H1 (cell line): ENCODE measurements around the gene PPP1R10. TPM values are rescaled to one million over a fixed set of nuclear protein-coding genes. Genes with fewer than 3 reads are reported as not detected.

Source experiments
- CTCF ChIA-PET: fragments of 300-600 bp; sonication (Branson Sonifier 250); formaldehyde crosslinking; loops from one replicate; lab custom pipeline; 2021; ENCODE audit not compliant: partially characterized antibody; lab: Charles Lee
- POLR2A ChIA-PET: fragments of 300-600 bp; sonication (Branson Sonifier 250); formaldehyde crosslinking; loops from one replicate; lab custom pipeline; 2021; ENCODE audit warnings: inconsistent platforms; ENCODE audit not compliant: partially characterized antibody; lab: Charles Lee
- DNase-seq, 2 experiments: peaks; one replicate each; pipeline versions ENCODE4 v3.0.0 to v3.0.0-alpha.2; 2010 to 2022; ENCODE audit warnings: low spot score in 2 of 2, low read depth in 1 of 2, mixed read lengths in 1 of 2
- FAIRE-seq: peaks from 2 replicates; lab custom pipeline; 2011; peaks lifted over from hg19 to GRCh38; lab: Jason Lieb, UNC
- H2AFZ ChIP-seq: 2 replicates; pipeline ENCODE4 v1.8.1; 2012; ENCODE audit warnings: low read length, inconsistent platforms
- H2AK5ac ChIP-seq: 2 replicates; pipeline ENCODE4 v1.6.1; 2013; ENCODE audit warnings: low read depth, low read length
- H2BK120ac ChIP-seq: replicated peaks from 2 replicates; pipeline ENCODE3; 2013; ENCODE audit warnings: low read depth, low read length, inconsistent platforms
- H2BK12ac ChIP-seq: 2 replicates; pipeline ENCODE4 v1.6.1; 2013; ENCODE audit warnings: low read depth, low read length
- H2BK15ac ChIP-seq: 2 replicates; pipeline ENCODE4 v1.6.1; 2013; ENCODE audit warnings: low read length
- H2BK20ac ChIP-seq: 2 replicates; pipeline ENCODE4 v1.6.1; 2013; ENCODE audit warnings: low read length
- H2BK5ac ChIP-seq: 2 replicates; pipeline ENCODE4 v1.6.1; 2013; ENCODE audit warnings: low read depth, low read length
- H3K14ac ChIP-seq: 2 replicates; pipeline ENCODE4 v1.6.1; 2013; ENCODE audit warnings: inconsistent platforms; ENCODE audit not compliant: insufficient read length
- H3K18ac ChIP-seq: 2 replicates; pipeline ENCODE4 v1.6.1; 2013; ENCODE audit warnings: low read length; ENCODE audit errors: extremely low read depth
- H3K23ac ChIP-seq: 2 replicates; pipeline ENCODE4 v1.6.1; 2013; ENCODE audit warnings: inconsistent platforms; ENCODE audit not compliant: insufficient read length
- H3K23me2 ChIP-seq: 2 replicates; pipeline ENCODE4 v1.6.1; 2013; ENCODE audit warnings: low read depth, low read length
- H3K27ac ChIP-seq: 2 replicates; pipeline ENCODE4 v1.6.1; 2011; ENCODE audit warnings: low read depth, low read length, inconsistent platforms
- H3K27me3 ChIP-seq, 4 experiments: replicated peaks in 1 of 4; 1 replicate in 1 of 4; 2 replicates in 3 of 4; pipeline versions ENCODE4 v1.6.1 to v1.8.1; 2011 to 2013; ENCODE audit warnings: low read length in 3 of 4, mild to moderate bottlenecking in 3 of 4, inconsistent platforms in 2 of 4, mixed read lengths in 2 of 4, moderate library complexity in 1 of 4; ENCODE audit not compliant: control insufficient read depth in 3 of 4, insufficient read depth in 3 of 4; ENCODE audit errors: extremely low read depth in 1 of 4
- H3K36me3 ChIP-seq, 4 experiments: 2 replicates each; pipeline versions ENCODE4 v1.6.1 to v1.8.1; 2011 to 2013; ENCODE audit warnings: mild to moderate bottlenecking in 4 of 4, low read length in 3 of 4, moderate library complexity in 2 of 4, control low read depth in 1 of 4, inconsistent platforms in 1 of 4; ENCODE audit not compliant: insufficient read depth in 4 of 4, control insufficient read depth in 2 of 4
- H3K4ac ChIP-seq: replicated peaks from 2 replicates; pipeline ENCODE3; 2013; ENCODE audit warnings: low read length, low read depth, mixed read lengths, inconsistent platforms; ENCODE audit not compliant: insufficient read length
- H3K4me1 ChIP-seq, 4 experiments: replicated peaks in 1 of 4; 1 replicate in 1 of 4; 2 replicates in 3 of 4; pipeline versions ENCODE4 v1.6.1 to v1.8.1; 2011 to 2013; ENCODE audit warnings: low read length in 3 of 4, inconsistent platforms in 2 of 4, mixed read lengths in 1 of 4; ENCODE audit not compliant: insufficient read depth in 4 of 4, control insufficient read depth in 3 of 4
- H3K4me2 ChIP-seq, 2 experiments: 2 replicates each; pipeline versions ENCODE4 v1.6.1 to v1.8.1; 2011 to 2013; ENCODE audit warnings: low read depth in 2 of 2, low read length in 2 of 2, control low read depth in 1 of 2, inconsistent platforms in 1 of 2, mild to moderate bottlenecking in 1 of 2; ENCODE audit not compliant: insufficient read depth in 1 of 2
- H3K4me3 ChIP-seq, 4 experiments: fragments of 200-600, 300-600 bp in 1 of 4; sonication (generic), shearing (Covaris generic), sonication (Bioruptor Twin) in 1 of 4; 2 replicates each; pipeline versions ENCODE4 v1.5.1 to v1.8.1; 2011 to 2016; ENCODE audit warnings: low read length in 4 of 4, low read depth in 3 of 4, control low read depth in 2 of 4, inconsistent platforms in 2 of 4, mild to moderate bottlenecking in 2 of 4, mixed read lengths in 1 of 4, moderate library complexity in 1 of 4; ENCODE audit not compliant: insufficient read depth in 2 of 4; ENCODE audit errors: extremely low read depth in 1 of 4
- H3K56ac ChIP-seq: replicated peaks from 2 replicates; pipeline ENCODE3; 2013; ENCODE audit warnings: low read depth, mild to moderate bottlenecking, mixed read lengths, low read length, inconsistent platforms; ENCODE audit not compliant: insufficient read length
- H3K79me1 ChIP-seq: 2 replicates; pipeline ENCODE4 v1.6.1; 2013; ENCODE audit warnings: low read depth, low read length, control low read depth
- H3K79me2 ChIP-seq, 2 experiments: 2 replicates each; pipeline versions ENCODE4 v1.6.1 to v1.8.1; 2012 to 2013; ENCODE audit warnings: low read length in 2 of 2, mild to moderate bottlenecking in 2 of 2, inconsistent platforms in 1 of 2; ENCODE audit not compliant: insufficient read depth in 2 of 2, control insufficient read depth in 1 of 2
- H3K9ac ChIP-seq, 4 experiments: replicated peaks in 1 of 4; 1 replicate in 1 of 4; 2 replicates in 3 of 4; pipeline versions ENCODE4 v1.6.1 to v1.8.1; 2011 to 2013; ENCODE audit warnings: low read depth in 3 of 4, low read length in 3 of 4, control low read depth in 2 of 4, mild to moderate bottlenecking in 2 of 4, moderate library complexity in 2 of 4, inconsistent platforms in 1 of 4; ENCODE audit errors: extremely low read depth in 1 of 4
- H3K9me3 ChIP-seq, 2 experiments: 2 replicates each; pipeline versions ENCODE4 v1.6.1 to v1.8.1; 2012 to 2013; ENCODE audit warnings: mild to moderate bottlenecking in 2 of 2, moderate library complexity in 2 of 2, control low read depth in 1 of 2, inconsistent platforms in 1 of 2, low read depth in 1 of 2, low read length in 1 of 2, mixed read lengths in 1 of 2; ENCODE audit not compliant: insufficient read depth in 2 of 2
- H4K20me1 ChIP-seq, 2 experiments: replicated peaks in 1 of 2; 2 replicates each; pipeline versions ENCODE3 to v1.8.1; 2011 to 2013; ENCODE audit warnings: inconsistent platforms in 2 of 2, low read length in 2 of 2, mild to moderate bottlenecking in 1 of 2; ENCODE audit not compliant: insufficient read depth in 2 of 2, control insufficient read depth in 1 of 2
- H4K5ac ChIP-seq: 2 replicates; pipeline ENCODE4 v1.6.1; 2013; ENCODE audit warnings: low read length, low read depth, mixed read lengths, inconsistent platforms; ENCODE audit not compliant: insufficient read length
- H4K8ac ChIP-seq: 2 replicates; pipeline ENCODE4 v1.8.0; 2013; ENCODE audit warnings: mild to moderate bottlenecking, moderate library complexity, low read length, inconsistent platforms; ENCODE audit not compliant: insufficient read depth; ENCODE audit errors: extremely low read depth
- H4K91ac ChIP-seq: replicated peaks from 2 replicates; pipeline ENCODE3; 2013; ENCODE audit warnings: low read length, mixed read lengths, inconsistent platforms; ENCODE audit not compliant: insufficient read length
- TCF12 ChIP-seq: IDR thresholded peaks from 2 replicates; pipeline ENCODE4 v1.6.1; 2011; ENCODE audit warnings: low read depth, mild to moderate bottlenecking, low read length
- TEAD4 ChIP-seq: IDR thresholded peaks from 2 replicates; pipeline ENCODE4 v1.6.1; 2012; ENCODE audit warnings: low read depth, low read length, inconsistent platforms, mixed read lengths
- WGBS, 2 experiments: shearing (Covaris generic) in 1 of 2; methylation state at CpG; one replicate each; pipeline versions ENCODE4 v1.1.6 to v1.1.7; 2013 to 2015; ENCODE audit warnings: low lambda C conversion rate in 2 of 2, mixed read lengths in 2 of 2, inconsistent platforms in 1 of 2, low coverage in 1 of 2, missing lambda C conversion rate in 1 of 2; ENCODE audit not compliant: insufficient replicate concordance in 2 of 2, insufficient coverage in 1 of 2, insufficient read length in 1 of 2; ENCODE audit errors: extremely low coverage in 1 of 2, missing lambda C conversion rate in 1 of 2; 5-methylcytosine and 5-hydroxymethylcytosine counted together
- polyA plus RNA-seq, 7 experiments: library from polyadenylated mRNA; depleted of rRNA in 3 of 7; stranded (reverse) in 5 of 7; unstranded in 2 of 7; fragments of >200 nt in 5 of 7; fragments of 200-250 nt in 2 of 7; gene quantifications; 1 replicate in 5 of 7; 2 replicates in 1 of 7; 4 replicates in 1 of 7; pipeline versions ENCODE4 v1.2.1 to v1.2.3, GENCODE V29; 2011 to 2013; ENCODE audit warnings: missing spikeins in 2 of 7, mixed read lengths in 2 of 7
- total RNA-seq: library from RNA; stranded (reverse); fragmentation: NEBNext Ultra II Directional; extraction: Animal tissue kit (Norgen Biotek cat#: 25700); gene quantifications from 2 replicates; pipeline ENCODE4 v1.2.1, GENCODE V29; 2021

Gene PPP1R10
- total and polyA plus RNA-seq, 2 of the 8 experiments (the other 6 are each of a cell fraction or from before 2014, with no cell fraction given), result 23.9 to 89.1 TPM

GRCh38 chr6:30601436-30601814 is 15.6 kb downstream of the PPP1R10 start:
- Histone ChIP-seq H2BK20ac (no peak overlapping the region), H2BK12ac (no peak overlapping the region), H4K91ac (no peak overlapping the region), H3K14ac (no peak overlapping the region), H3K27me3 (no peaks in the 10 kb centered on the region), H3K27ac (no peak overlapping the region), H3K23me2 (no peaks in the 10 kb centered on the region; the same call in 1 of the 2 replicates), H3K9ac (no peak overlapping the region), H3K4me2 (no peak overlapping the region), H2BK15ac (no peak overlapping the region), H3K18ac (no peak overlapping the region), H2AFZ (no peak overlapping the region), H4K8ac (no peak overlapping the region), H3K4me1 (no peaks in the 10 kb centered on the region), H3K79me1 (no peaks in the 10 kb centered on the region; the same call in none of the 2 replicates), H4K5ac (no peak overlapping the region), H3K36me3 (peaks cover 49 to 62% (median 57%) of the 10 kb centered on the region in 4 experiments), H3K9me3 (no peaks in the 10 kb centered on the region), H2BK120ac (no peak overlapping the region), H3K4ac (no peak overlapping the region), H3K23ac (no peak overlapping the region)
- WGBS, 2 experiments, result 92% methylated on average over 6 of the region's 6 CpGs; no CpG with 5 or more reads in 1 of the 2 experiments
- DNase-seq (no peak), FAIRE-seq (no peak)
- CTCF ChIA-PET, result interaction anchor here (0.9 to 5.7 kb wide), 7 partner anchors 9 to 118 kb away, joined by 3 to 35 read pairs (median 4); no protein-coding TSS in a partner anchor
- TF ChIP-seq TEAD4 (no peak), TCF12 (no peak)
- TF ChIP-seq, all 59 proteins: peak for 0
- H2BK5ac ChIP-seq, result no peak overlapping the region
- H3K79me2 ChIP-seq, result no peaks in the 10 kb centered on the region
- H2AK5ac ChIP-seq, result no peak overlapping the region
- H4K20me1 ChIP-seq, result peaks cover 9 to 38% of the 10 kb centered on the region in 2 experiments
- POLR2A ChIA-PET, result interaction anchor here (1.0 to 21.6 kb wide), 21 partner anchors 9 to 478 kb away, joined by 3 to 712 read pairs (median 5); partner anchors contain the start of genes ATAT1, C6orf136, DHX16 and GNL1
- no peak overlapping the region for H3K4me3 ChIP-seq
- no peak overlapping the region for H3K56ac ChIP-seq
